Natural killer cell (primary cell): ENCODE measurements around the gene BNIP3. TPM values are rescaled to one million over a fixed set of nuclear protein-coding genes. Genes with fewer than 3 reads are reported as not detected.

Source experiments
- ATAC-seq, 3 donors: fragments of 150-1000 bp in 2 of 3; fragments of 200-7000 bp in 1 of 3; cut with Tn5 transposase; 1 replicate in 1 of 3; 2 replicates in 2 of 3; pipeline ENCODE4 v1.10.0; 2021; ENCODE audit warnings: mild to moderate bottlenecking in 2 of 3, moderate library complexity in 2 of 3
- DNase-seq, 2 donors: peaks; one replicate each; pipeline versions ENCODE4 v3.0.0 to v3.0.0-alpha.2; 2013 to 2021; ENCODE audit warnings: mixed read lengths in 1 of 2
- H3K27ac ChIP-seq: one replicate; pipeline ENCODE4 v1.5.1; 2013; ENCODE audit warnings: mild to moderate bottlenecking, low read length
- H3K27me3 ChIP-seq: one replicate; pipeline ENCODE4 v1.6.1; 2013; ENCODE audit warnings: low read length; ENCODE audit not compliant: control insufficient read depth, insufficient read depth
- H3K36me3 ChIP-seq: one replicate; pipeline ENCODE4 v1.6.1; 2013; ENCODE audit warnings: low read length; ENCODE audit not compliant: control insufficient read depth, insufficient read depth
- H3K4me1 ChIP-seq: one replicate; pipeline ENCODE4 v1.6.1; 2013; ENCODE audit warnings: low read length; ENCODE audit not compliant: control insufficient read depth, insufficient read depth
- H3K4me3 ChIP-seq: one replicate; pipeline ENCODE4 v1.5.1; 2013; ENCODE audit warnings: low read length
- H3K9me3 ChIP-seq: one replicate; pipeline ENCODE4 v1.6.1; 2013; ENCODE audit warnings: low read length; ENCODE audit not compliant: control insufficient read depth, insufficient read depth
- H3K27ac Mint-ChIP-seq, 2 donors: one replicate each; pipeline ENCODE4 v1.8.0; 2022; ENCODE audit warnings: mild to moderate bottlenecking in 2 of 2, mixed read lengths in 2 of 2, moderate library complexity in 1 of 2
- H3K27me3 Mint-ChIP-seq, 2 donors: one replicate each; pipeline ENCODE4 v1.8.0; 2022; ENCODE audit warnings: low read depth in 2 of 2, mixed read lengths in 2 of 2
- H3K36me3 Mint-ChIP-seq: one replicate; pipeline ENCODE4 v1.8.0; 2022; ENCODE audit warnings: mixed read lengths
- H3K4me1 Mint-ChIP-seq, 2 donors: one replicate each; pipeline ENCODE4 v1.8.0; 2022; ENCODE audit warnings: mixed read lengths in 2 of 2
- H3K4me3 Mint-ChIP-seq: one replicate; pipeline ENCODE4 v1.8.0; 2022; ENCODE audit warnings: mild to moderate bottlenecking, moderate library complexity, mixed read lengths
- H3K9me3 Mint-ChIP-seq, 2 donors: one replicate each; pipeline ENCODE4 v1.8.0; 2022; ENCODE audit warnings: mixed read lengths in 2 of 2
- CTCF ChIP-seq: fragments of 200-600 bp; IDR thresholded peaks from one replicate; pipeline ENCODE4 v1.8.0; 2022; ENCODE audit warnings: antibody characterized with exemption
- WGBS: methylation state at CpG from one replicate; pipeline ENCODE4 v1.1.7; 2013; ENCODE audit warnings: missing lambda C conversion rate; ENCODE audit not compliant: insufficient coverage; 5-methylcytosine and 5-hydroxymethylcytosine counted together
- intact Hi-C: fragments of 100-400 bp; cut with micrococcal nuclease; formaldehyde crosslinking; loops from one replicate; pipeline ENCODE4 v1.14.2; 2022
- total RNA-seq, 4 donors: library from RNA; stranded (reverse); fragments of 120-200 nt in 1 of 4; gene quantifications; one replicate each; pipeline versions ENCODE4 v1.2.3 to v1.2.4, GENCODE V29; 2013 to 2022

BNIP3 gene
- total RNA-seq, 3 donors from 2014 or later (not counting 1 experiment from before 2014, with no cell fraction given): 9.9 to 12.9 (median 12.1) TPM

- Mint-ChIP-seq H3K27ac (peak overlapping the region; percentile 31 to 35), H3K9me3 (no peaks in the 10 kb centered on the region), H3K27me3 (no peaks in the 10 kb centered on the region), H3K36me3 (peaks cover 12% of the 10 kb centered on the region), H3K4me3 (no peak overlapping the region), H3K4me1 (peaks cover 16% of the 10 kb centered on the region in 2 donors)
- 97% methylated on average over 20 of the region's 20 CpGs for WGBS
- intact Hi-C loops: no loop called here
- no peaks in the 10 kb centered on the region for H3K9me3 ChIP-seq
- H3K36me3 ChIP-seq: peaks cover 33% of the 10 kb centered on the region
- no peak overlapping the region for H3K4me3 ChIP-seq
- ATAC-seq: no peak
- no peak overlapping the region for H3K27ac ChIP-seq
- peaks cover 10% of the 10 kb centered on the region for H3K4me1 ChIP-seq
- no peaks in the 10 kb centered on the region for H3K27me3 ChIP-seq
- no peak for DNase-seq
- no peak for TF ChIP-seq CTCF
Observed at GRCh38 chr10:131937836-131938235, 43.9 kb downstream of the BNIP3 start.

GRCh38 chr10:131936736-131937135, 45.0 kb downstream of the BNIP3 start:
- peaks cover 28% of the 10 kb centered on the region for H3K36me3 ChIP-seq
- Mint-ChIP-seq H3K27me3 (no peaks in the 10 kb centered on the region), H3K4me3 (no peak overlapping the region), H3K9me3 (no peaks in the 10 kb centered on the region), H3K36me3 (peaks cover 12% of the 10 kb centered on the region), H3K4me1 (peaks cover 15 to 18% of the 10 kb centered on the region in 2 donors), H3K27ac (peak overlapping the region in 1 of 2 donors; percentile 35)
- no peak overlapping the region for H3K4me3 ChIP-seq
- 96% methylated on average over 18 of the region's 18 CpGs for whole genome bisulfite sequencing
- TF ChIP-seq CTCF: no peak
- H3K27ac ChIP-seq: no peak overlapping the region
- ATAC-seq (no peak), DNase-seq (no peak)
- no peaks in the 10 kb centered on the region for H3K27me3 ChIP-seq
- intact Hi-C loops: no loop called here
- no peaks in the 10 kb centered on the region for H3K9me3 ChIP-seq
- H3K4me1 ChIP-seq: peaks cover 10% of the 10 kb centered on the region

GRCh38 chr10:131936294-131936693, 45.4 kb downstream of the BNIP3 start:
- Histone ChIP-seq H3K27ac (no peak overlapping the region), H3K27me3 (no peaks in the 10 kb centered on the region), H3K36me3 (peaks cover 28% of the 10 kb centered on the region), H3K4me1 (peaks cover 10% of the 10 kb centered on the region), H3K4me3 (no peak overlapping the region), H3K9me3 (no peaks in the 10 kb centered on the region)
- Mint-ChIP-seq H3K27ac (no peak overlapping the region), H3K36me3 (peaks cover 12% of the 10 kb centered on the region), H3K9me3 (no peaks in the 10 kb centered on the region), H3K4me3 (no peak overlapping the region), H3K4me1 (peaks cover 18 to 22% of the 10 kb centered on the region in 2 donors), H3K27me3 (no peaks in the 10 kb centered on the region)
- ATAC-seq (no peak), DNase-seq (no peak)
- WGBS: 100% methylated on average over 8 of the region's 9 CpGs
- no peak for TF ChIP-seq CTCF
- intact Hi-C loops: no loop called here

GRCh38 chr10:131935260-131935659, 46.5 kb downstream of the BNIP3 start:
- Mint-ChIP-seq H3K4me3 (no peak overlapping the region), H3K36me3 (peaks cover 3% of the 10 kb centered on the region), H3K27me3 (no peaks in the 10 kb centered on the region), H3K4me1 (peaks cover 29 to 32% of the 10 kb centered on the region in 2 donors), H3K27ac (peak overlapping the region; percentile 18 to 70), H3K9me3 (no peaks in the 10 kb centered on the region)
- H3K27ac ChIP-seq: no peak overlapping the region
- no peaks in the 10 kb centered on the region for H3K9me3 ChIP-seq
- H3K27me3 ChIP-seq: no peaks in the 10 kb centered on the region
- TF ChIP-seq CTCF: no peak
- H3K4me3 ChIP-seq: no peak overlapping the region
- ATAC-seq (no peak), DNase-seq (no peak)
- 29% methylated on average over 1 of the region's 1 CpG for WGBS
- H3K4me1 ChIP-seq: peaks cover 10% of the 10 kb centered on the region
- H3K36me3 ChIP-seq: peaks cover 21% of the 10 kb centered on the region
- intact Hi-C loops: no loop called here
